Testis (tissue), 3 donors: ENCODE measurements around the gene ABI3. TPM values are rescaled to one million over a fixed set of nuclear protein-coding genes. Genes with fewer than 3 reads are reported as not detected.
"Not testable (repeated sequence)": the region's sequence is repeated elsewhere in the genome, so short reads cannot be mapped to it uniquely, and the experiment has no call there.

ENCODE experiments used
- DNase-seq: peaks from one replicate; pipeline ENCODE4 v3.0.0-alpha.2; 2019
- H3K27ac ChIP-seq, 2 donors: fragments of 200-600 bp; sonication (generic); one replicate each; pipeline ENCODE4 v1.5.1; 2019
- H3K27me3 ChIP-seq: fragments of 200-600 bp; sonication (generic); one replicate; pipeline ENCODE4 v1.5.1; 2019
- H3K36me3 ChIP-seq: fragments of 200-600 bp; sonication (generic); one replicate; pipeline ENCODE4 v1.5.1; 2017; ENCODE audit warnings: low read depth; ENCODE audit errors: missing control alignments
- H3K4me1 ChIP-seq: fragments of 200-600 bp; sonication (generic); one replicate; pipeline ENCODE4 v1.5.1; 2019
- H3K4me3 ChIP-seq, 2 donors: fragments of 200-600 bp; sonication (generic); one replicate each; pipeline ENCODE4 v1.5.1; 2017 to 2019
- H3K9me3 ChIP-seq: fragments of 200-600 bp; sonication (generic); one replicate; pipeline ENCODE4 v1.5.1; 2017
- CTCF ChIP-seq, 3 experiments: fragments of 450-650 bp in 2 of 3; fragments of 200-600 bp in 1 of 3; sonication (generic) in 1 of 3; IDR thresholded peaks; one replicate each; pipeline ENCODE4 v1.5.1; 2016 to 2019; ENCODE audit warnings: antibody characterized with exemption in 3 of 3, mild to moderate bottlenecking in 2 of 3, moderate library complexity in 1 of 3
- POLR2A ChIP-seq: fragments of 450-650 bp; IDR thresholded peaks from one replicate; pipeline ENCODE4 v1.6.1; 2017; ENCODE audit warnings: antibody characterized with exemption, mild to moderate bottlenecking, moderate library complexity
- WGBS, 2 donors: methylation state at CpG; one replicate each; pipeline ENCODE4 v1.1.5; 2018; 5-methylcytosine and 5-hydroxymethylcytosine counted together
- intact Hi-C: fragments of 100-400 bp; cut with DNase I; formaldehyde crosslinking; loops from one replicate; pipeline ENCODE4 v1.15.1; 2023; ENCODE audit warnings: low total_unique reads
- polyA plus RNA-seq: library from polyadenylated mRNA; stranded (reverse); fragments of 350-450 nt; fragmentation: Illumina TruSeq; extraction: RNeasy Lipid Tissue Mini Kit (QIAGEN cat#74804); gene quantifications from one replicate; pipeline ENCODE4 v1.2.3, GENCODE V29; 2014; ENCODE audit warnings: low read depth, low replicate concordance; ENCODE audit not compliant: insufficient read depth
- total RNA-seq, 2 donors: library from RNA; depleted of rRNA; stranded (reverse); fragments of >200 nt; gene quantifications; one replicate each; pipeline ENCODE4 v1.2.3, GENCODE V29; 2016

Gene ABI3
- total and polyA plus RNA-seq, 3 donors from 2014 or later = 0.87 to 3.9 (median 2.2) TPM

- 83 to 96% methylated on average over 1 to 6 of the region's 7 CpGs for WGBS, 2 donors
- Histone ChIP-seq H3K4me1 (no peaks in the 10 kb centered on the region), H3K36me3 (no peaks in the 10 kb centered on the region), H3K27ac (no peak overlapping the region), H3K4me3 (no peak overlapping the region), H3K27me3 (no peaks in the 10 kb centered on the region), H3K9me3 (no peaks in the 10 kb centered on the region)
- intact Hi-C loops = no loop called here
- TF ChIP-seq CTCF (IDR thresholded peaks at IDR 0.05) (no peak), POLR2A (no peak)
- no peak for DNase-seq
Observed at GRCh38 chr17:49183801-49184200, 26.7 kb upstream of the ABI3 start.

GRCh38 chr17:49184522-49184921 is 26.0 kb upstream of the ABI3 start:
- H3K36me3 ChIP-seq, H3K27ac ChIP-seq, H3K27me3 ChIP-seq, DNase-seq, H3K4me3 ChIP-seq, H3K9me3 ChIP-seq, intact Hi-C loops, H3K4me1 ChIP-seq: not testable (repeated sequence)

- H3K9me3 ChIP-seq, intact Hi-C loops, H3K4me3 ChIP-seq, H3K36me3 ChIP-seq, H3K27me3 ChIP-seq, DNase-seq, H3K4me1 ChIP-seq, H3K27ac ChIP-seq: not testable (repeated sequence)
- 80 to 93% methylated on average over 1 of the region's 1 CpG for WGBS, 2 donors
Observed at GRCh38 chr17:49185381-49185780, 25.1 kb upstream of the ABI3 start.

GRCh38 chr17:49187301-49187700 is 23.2 kb upstream of the ABI3 start:
- H3K27ac ChIP-seq = no peak overlapping the region
- no peak for DNase-seq
- no peak for TF ChIP-seq CTCF (IDR thresholded peaks at IDR 0.05)
- TF ChIP-seq POLR2A = no peak
- no peaks in the 10 kb centered on the region for H3K27me3 ChIP-seq
- H3K9me3 ChIP-seq = no peaks in the 10 kb centered on the region
- 95 to 98% methylated on average over 3 of the region's 3 CpGs for WGBS, 2 donors
- no peak overlapping the region for H3K4me3 ChIP-seq
- intact Hi-C loops = no loop called here
- H3K4me1 ChIP-seq = no peaks in the 10 kb centered on the region
- H3K36me3 ChIP-seq = no peaks in the 10 kb centered on the region

- Histone ChIP-seq H3K36me3 (no peaks in the 10 kb centered on the region), H3K27me3 (no peaks in the 10 kb centered on the region), H3K4me1 (no peaks in the 10 kb centered on the region), H3K4me3 (no peak overlapping the region), H3K27ac (no peak overlapping the region), H3K9me3 (no peaks in the 10 kb centered on the region)
- WGBS, 2 donors = 58 to 67% methylated on average over 4 of the region's 4 CpGs
- intact Hi-C loops = no loop called here
- DNase-seq = no peak
- TF ChIP-seq POLR2A (no peak), CTCF (IDR thresholded peaks at IDR 0.05) (no peak)
Observed at GRCh38 chr17:49190932-49191331, 19.6 kb upstream of the ABI3 start.

- intact Hi-C loops = no loop called here
- peak overlapping the region; percentile 75 to 77 for H3K4me3 ChIP-seq
- 6% methylated on average over 8 of the region's 8 CpGs for WGBS, 2 donors
Observed at GRCh38 chr17:49191409-49191916, 19.0 kb upstream of the ABI3 start.

More at GRCh38 chr17:49191409-49191916, 19.0 kb upstream of the ABI3 start:
- Histone ChIP-seq H3K27ac (peak overlapping the region; percentile 95 to 99), H3K36me3 (no peaks in the 10 kb centered on the region), H3K4me1 (no peaks in the 10 kb centered on the region), H3K9me3 (no peaks in the 10 kb centered on the region), H3K27me3 (no peaks in the 10 kb centered on the region)
- TF ChIP-seq POLR2A (no peak), CTCF (IDR thresholded peaks at IDR 0.05) (no peak)
- DNase-seq = no peak
